Tibial nerve (tissue), 3 donors: ENCODE results near the gene FAM169A.

Experiments
- POLR2A ChIP-seq, 2 donors: fragments of 450-650 bp; IDR thresholded peaks; one replicate each; pipeline ENCODE4 v1.6.1; 2017; ENCODE audit warnings: antibody characterized with exemption in 2 of 2, mild to moderate bottlenecking in 2 of 2, moderate library complexity in 2 of 2
- TF ChIP-seq, protein P1 (sequence below), 5 experiments: fragments of 200-600 bp in 3 of 5; fragments of 450-650 bp in 2 of 5; sonication (generic) in 3 of 5; IDR thresholded peaks; one replicate each; pipeline ENCODE4 v1.5.1; 2016 to 2019; ENCODE audit warnings: antibody characterized with exemption in 5 of 5, mild to moderate bottlenecking in 3 of 5, moderate library complexity in 2 of 5

DNA sequence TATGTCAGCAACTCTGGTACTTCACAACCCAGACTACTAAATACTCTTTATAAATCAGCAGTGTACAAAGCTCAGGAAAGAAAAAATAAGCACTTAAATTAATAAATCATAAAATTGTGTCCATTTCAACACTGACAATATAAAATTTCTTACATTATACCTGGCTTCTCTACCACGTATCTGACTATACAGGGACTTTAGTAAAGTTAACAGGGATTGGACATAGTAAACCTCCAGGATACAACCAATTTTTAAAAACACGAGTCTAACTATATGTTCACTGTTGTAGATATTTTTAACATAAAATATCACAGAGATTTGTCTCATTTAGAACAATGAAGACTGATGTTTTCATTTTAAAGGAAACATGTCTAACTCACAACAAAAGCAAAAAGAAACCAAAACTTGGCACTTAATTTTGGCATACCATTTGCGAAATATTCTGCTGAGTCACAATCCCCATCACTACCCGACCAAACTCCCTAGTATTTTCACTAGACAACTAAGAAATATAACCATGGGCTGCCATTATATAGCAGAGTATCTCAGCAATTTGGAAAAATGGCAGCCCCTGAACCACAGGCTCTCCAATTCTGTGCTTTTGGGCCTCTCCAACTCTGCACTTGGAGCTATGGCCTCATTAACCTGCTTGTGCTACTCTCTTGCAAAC lies 14.4 kb downstream of the FAM169A start:
- TF ChIP-seq, protein P1, sequence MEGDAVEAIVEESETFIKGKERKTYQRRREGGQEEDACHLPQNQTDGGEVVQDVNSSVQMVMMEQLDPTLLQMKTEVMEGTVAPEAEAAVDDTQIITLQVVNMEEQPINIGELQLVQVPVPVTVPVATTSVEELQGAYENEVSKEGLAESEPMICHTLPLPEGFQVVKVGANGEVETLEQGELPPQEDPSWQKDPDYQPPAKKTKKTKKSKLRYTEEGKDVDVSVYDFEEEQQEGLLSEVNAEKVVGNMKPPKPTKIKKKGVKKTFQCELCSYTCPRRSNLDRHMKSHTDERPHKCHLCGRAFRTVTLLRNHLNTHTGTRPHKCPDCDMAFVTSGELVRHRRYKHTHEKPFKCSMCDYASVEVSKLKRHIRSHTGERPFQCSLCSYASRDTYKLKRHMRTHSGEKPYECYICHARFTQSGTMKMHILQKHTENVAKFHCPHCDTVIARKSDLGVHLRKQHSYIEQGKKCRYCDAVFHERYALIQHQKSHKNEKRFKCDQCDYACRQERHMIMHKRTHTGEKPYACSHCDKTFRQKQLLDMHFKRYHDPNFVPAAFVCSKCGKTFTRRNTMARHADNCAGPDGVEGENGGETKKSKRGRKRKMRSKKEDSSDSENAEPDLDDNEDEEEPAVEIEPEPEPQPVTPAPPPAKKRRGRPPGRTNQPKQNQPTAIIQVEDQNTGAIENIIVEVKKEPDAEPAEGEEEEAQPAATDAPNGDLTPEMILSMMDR (IDR thresholded peaks at IDR 0.05) = no peak
- no peak for TF ChIP-seq POLR2A (IDR thresholded peaks at IDR 0.05)
